HG03354 (cell line): Measurements from ENCODE around the gene ARHGEF11.

Source experiments
- ATAC-seq: cut with Tn5 transposase; IDR thresholded peaks from one replicate; pipeline ENCODE4 v1.9.1; 2021; ENCODE audit warnings: mild to moderate bottlenecking; ENCODE audit not compliant: unreplicated experiment, poor library complexity, severe bottlenecking

ARHGEF11 gene

GRCh38 chr1:156959925-156960324 is 85.6 kb downstream of the ARHGEF11 start:
- no peak for ATAC-seq

- ATAC-seq: no peak
These were observed 86.1 kb downstream of the ARHGEF11 start for GRCh38 chr1:156959414-156959813.

- no peak for ATAC-seq
These were observed 87.3 kb downstream of the ARHGEF11 start for GRCh38 chr1:156958247-156958714.

- ATAC-seq: no peak
These were observed 87.9 kb downstream of the ARHGEF11 start for GRCh38 chr1:156957634-156958033.

- no peak for ATAC-seq
These were observed 89.2 kb downstream of the ARHGEF11 start for GRCh38 chr1:156956333-156956732.

- ATAC-seq: no peak
These were observed 92.0 kb downstream of the ARHGEF11 start for GRCh38 chr1:156953571-156953970.

GRCh38 chr1:156951371-156951770 is 94.2 kb downstream of the ARHGEF11 start:
- no peak for ATAC-seq

- no peak for ATAC-seq
These were observed 96.4 kb downstream of the ARHGEF11 start for GRCh38 chr1:156949127-156949526.

GRCh38 chr1:156948708-156949107 is 96.8 kb downstream of the ARHGEF11 start:
- no peak for ATAC-seq

- no peak for ATAC-seq
These were observed 97.6 kb downstream of the ARHGEF11 start for GRCh38 chr1:156947818-156948525.

GRCh38 chr1:156947127-156947526 is 98.4 kb downstream of the ARHGEF11 start:
- ATAC-seq: no peak

GRCh38 chr1:156945881-156946661 is 99.5 kb downstream of the ARHGEF11 start:
- ATAC-seq: no peak

- ATAC-seq: no peak
These were observed 100.7 kb downstream of the ARHGEF11 start for GRCh38 chr1:156944848-156945247.

GRCh38 chr1:156944268-156944667 is 101.3 kb downstream of the ARHGEF11 start:
- ATAC-seq: no peak

GRCh38 chr1:156943756-156944155 is 101.8 kb downstream of the ARHGEF11 start:
- ATAC-seq: no peak

GRCh38 chr1:156942576-156942975 is 103.0 kb downstream of the ARHGEF11 start:
- no peak for ATAC-seq

GRCh38 chr1:156942176-156942575 is 103.4 kb downstream of the ARHGEF11 start:
- no peak for ATAC-seq

- ATAC-seq: no peak
These were observed 103.9 kb downstream of the ARHGEF11 start for GRCh38 chr1:156941675-156942074.

- ATAC-seq: no peak
These were observed 105.7 kb downstream of the ARHGEF11 start for GRCh38 chr1:156939786-156940334.

GRCh38 chr1:156938813-156939212 is 106.7 kb downstream of the ARHGEF11 start:
- no peak for ATAC-seq

- ATAC-seq: no peak
These were observed 107.7 kb downstream of the ARHGEF11 start for GRCh38 chr1:156937883-156938282.
